ENCODE data around the gene UBE2QL1. TPM values are rescaled to one million over a fixed set of nuclear protein-coding genes. Genes with fewer than 3 reads are reported as not detected.

Gene UBE2QL1
- total RNA-seq, 1 experiment from 2014 or later = not detected

- CTCF ChIA-PET = no interaction called here
Measured at GRCh38 chr5:6491196-6491918, 42.7 kb downstream of the UBE2QL1 start.

GRCh38 chr5:6491919-6492290 lies 43.2 kb downstream of the UBE2QL1 start:
- peaks cover 56% of the 10 kb centered on the region for H3K27me3 Mint-ChIP-seq (ENCODE audit: unreplicated experiment)
- H3K4me1 Mint-ChIP-seq (ENCODE audit: low read depth, unreplicated experiment) = peaks cover 7% of the 10 kb centered on the region
- H3K36me3 Mint-ChIP-seq (ENCODE audit: insufficient read depth, unreplicated experiment) = no peaks in the 10 kb centered on the region
- no peak overlapping the region for H3K4me3 Mint-ChIP-seq (ENCODE audit: low read depth, unreplicated experiment)
- CTCF ChIA-PET = no interaction called here
- H3K9me3 Mint-ChIP-seq (ENCODE audit: low read depth, unreplicated experiment) = no peaks in the 10 kb centered on the region
- no peak overlapping the region for H3K27ac Mint-ChIP-seq (ENCODE audit: unreplicated experiment)
- TF ChIP-seq CTCF (IDR thresholded peaks at IDR 0.05; ENCODE audit: unreplicated experiment) = no peak
- intact Hi-C loops (cut with micrococcal nuclease; ENCODE audit: unreplicated experiment) = no loop called here
- no peak for DNase-seq
- no TSS peak for BruUV-seq (replicated peaks)

More at GRCh38 chr5:6491196-6491918, 42.7 kb downstream of the UBE2QL1 start:
- intact Hi-C loops (cut with micrococcal nuclease; ENCODE audit: unreplicated experiment) = no loop called here
- DNase-seq = no peak
- peaks cover 7% of the 10 kb centered on the region for H3K4me1 Mint-ChIP-seq (ENCODE audit: low read depth, unreplicated experiment)
- no peak overlapping the region for H3K4me3 Mint-ChIP-seq (ENCODE audit: low read depth, unreplicated experiment)
- no peaks in the 10 kb centered on the region for H3K36me3 Mint-ChIP-seq (ENCODE audit: insufficient read depth, unreplicated experiment)
- BruUV-seq (replicated peaks) = no TSS peak
- no peaks in the 10 kb centered on the region for H3K9me3 Mint-ChIP-seq (ENCODE audit: low read depth, unreplicated experiment)
- H3K27me3 Mint-ChIP-seq (ENCODE audit: unreplicated experiment) = peaks cover 56% of the 10 kb centered on the region
- TF ChIP-seq CTCF (IDR thresholded peaks at IDR 0.05; ENCODE audit: unreplicated experiment) = no peak
- no peak overlapping the region for H3K27ac Mint-ChIP-seq (ENCODE audit: unreplicated experiment)

- Mint-ChIP-seq H3K4me1 (ENCODE audit: low read depth, unreplicated experiment) (peaks cover under 1% of the 10 kb centered on the region), H3K9me3 (ENCODE audit: low read depth, unreplicated experiment) (no peaks in the 10 kb centered on the region), H3K4me3 (ENCODE audit: low read depth, unreplicated experiment) (no peak overlapping the region), H3K27ac (ENCODE audit: unreplicated experiment) (no peak overlapping the region), H3K27me3 (ENCODE audit: unreplicated experiment) (peaks cover 56% of the 10 kb centered on the region), H3K36me3 (ENCODE audit: insufficient read depth, unreplicated experiment) (no peaks in the 10 kb centered on the region)
- BruUV-seq (replicated peaks) = no TSS peak
- intact Hi-C loops (cut with micrococcal nuclease; ENCODE audit: unreplicated experiment) = no loop called here
- DNase-seq = no peak
- CTCF ChIA-PET = no interaction called here
- no peak for TF ChIP-seq CTCF (IDR thresholded peaks at IDR 0.05; ENCODE audit: unreplicated experiment)
Measured at GRCh38 chr5:6492934-6493333, 44.3 kb downstream of the UBE2QL1 start.

GRCh38 chr5:6493681-6494454 lies 45.2 kb downstream of the UBE2QL1 start:
- no TSS peak for BruUV-seq (replicated peaks)
- H3K9me3 Mint-ChIP-seq (ENCODE audit: low read depth, unreplicated experiment) = no peaks in the 10 kb centered on the region
- no peak for DNase-seq
- CTCF ChIA-PET = no interaction called here
- H3K4me3 Mint-ChIP-seq (ENCODE audit: low read depth, unreplicated experiment) = no peak overlapping the region
- no peak overlapping the region for H3K27ac Mint-ChIP-seq (ENCODE audit: unreplicated experiment)
- no peak for TF ChIP-seq CTCF (IDR thresholded peaks at IDR 0.05; ENCODE audit: unreplicated experiment)
- H3K36me3 Mint-ChIP-seq (ENCODE audit: insufficient read depth, unreplicated experiment) = no peaks in the 10 kb centered on the region
- no peaks in the 10 kb centered on the region for H3K4me1 Mint-ChIP-seq (ENCODE audit: low read depth, unreplicated experiment)
- H3K27me3 Mint-ChIP-seq (ENCODE audit: unreplicated experiment) = peaks cover 57% of the 10 kb centered on the region
- intact Hi-C loops (cut with micrococcal nuclease; ENCODE audit: unreplicated experiment) = no loop called here
